ENCODE results near the gene KCNJ16.

Gene KCNJ16

DNA sequence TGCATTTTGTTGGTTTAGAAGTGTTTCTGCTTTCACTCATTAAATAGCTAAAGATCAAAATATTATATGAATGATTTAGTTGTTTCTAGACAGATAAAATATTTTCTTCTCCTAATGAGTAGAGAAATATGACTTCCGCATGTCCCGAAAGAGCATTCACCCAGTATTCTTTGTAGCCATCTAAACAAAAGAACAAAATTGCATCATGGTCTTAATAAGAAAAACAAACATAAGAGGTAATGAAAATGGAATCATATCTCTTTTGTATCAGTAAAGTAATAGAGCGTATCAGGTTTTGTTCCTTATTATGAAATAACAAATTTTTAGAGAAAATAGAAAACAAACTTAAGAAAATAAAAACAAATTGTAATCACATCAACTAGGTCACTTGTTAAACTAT lies 78.2 kb downstream of the KCNJ16 start:
- H3K36me3 Mint-ChIP-seq (ENCODE audit: low read depth), result no peaks in the 10 kb centered on the region
- H3K4me1 Mint-ChIP-seq (ENCODE audit: low read depth), result no peaks in the 10 kb centered on the region
- H3K9me3 Mint-ChIP-seq, result no peaks in the 10 kb centered on the region
- peaks cover 10% of the 10 kb centered on the region for H3K27me3 Mint-ChIP-seq
- H3K27ac Mint-ChIP-seq, result no peak overlapping the region
- no peak overlapping the region for H3K4me3 Mint-ChIP-seq

DNA sequence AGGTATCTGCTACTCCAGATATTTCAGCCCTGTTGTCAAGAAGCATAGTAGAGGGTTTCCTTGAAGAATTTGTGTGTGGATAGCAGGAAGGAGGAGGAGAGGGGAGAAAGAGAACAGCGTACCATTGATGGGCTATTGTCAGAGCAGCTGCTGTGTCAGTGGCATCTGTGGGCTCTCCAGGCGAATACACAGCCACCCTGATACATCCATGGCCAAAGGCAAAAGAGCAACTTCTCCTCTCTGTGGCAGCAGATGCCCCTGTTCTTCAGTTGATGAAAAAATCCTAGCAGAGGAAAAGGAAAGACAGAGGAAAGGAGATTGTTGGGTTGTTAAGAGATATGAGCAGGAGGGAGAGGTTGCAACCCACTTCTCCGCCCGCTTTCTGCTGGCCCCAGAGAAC lies 82.1 kb downstream of the KCNJ16 start:
- no peak overlapping the region for H3K27ac Mint-ChIP-seq
- H3K36me3 Mint-ChIP-seq (ENCODE audit: low read depth), result no peaks in the 10 kb centered on the region
- H3K9me3 Mint-ChIP-seq, result no peaks in the 10 kb centered on the region
- no peaks in the 10 kb centered on the region for H3K4me1 Mint-ChIP-seq (ENCODE audit: low read depth)
- H3K4me3 Mint-ChIP-seq, result no peak overlapping the region
- H3K27me3 Mint-ChIP-seq, result peaks cover 14% of the 10 kb centered on the region

DNA sequence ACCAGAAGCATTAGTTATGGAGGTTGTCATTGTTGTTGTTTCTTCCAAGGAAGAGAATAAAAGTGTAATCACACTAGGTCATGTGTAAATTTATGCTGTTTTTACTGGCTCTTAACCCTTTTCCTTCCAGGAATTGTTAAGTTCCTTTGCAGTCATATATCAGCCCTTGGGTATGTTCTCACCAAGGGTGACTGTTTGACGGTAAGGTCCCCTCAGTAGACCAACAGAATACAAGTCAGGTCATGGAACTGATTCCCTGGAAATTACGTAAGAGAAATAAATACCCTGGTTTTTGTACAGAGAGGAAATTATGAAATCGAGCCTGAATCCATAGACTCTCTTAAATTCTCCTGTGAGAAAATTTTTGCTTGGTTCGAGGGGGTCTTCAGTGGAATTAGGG lies 83.2 kb downstream of the KCNJ16 start:
- no peaks in the 10 kb centered on the region for H3K9me3 Mint-ChIP-seq
- H3K4me1 Mint-ChIP-seq (ENCODE audit: low read depth), result no peaks in the 10 kb centered on the region
- no peaks in the 10 kb centered on the region for H3K36me3 Mint-ChIP-seq (ENCODE audit: low read depth)
- H3K4me3 Mint-ChIP-seq, result no peak overlapping the region
- no peak overlapping the region for H3K27ac Mint-ChIP-seq
- H3K27me3 Mint-ChIP-seq, result peaks cover 13% of the 10 kb centered on the region

DNA sequence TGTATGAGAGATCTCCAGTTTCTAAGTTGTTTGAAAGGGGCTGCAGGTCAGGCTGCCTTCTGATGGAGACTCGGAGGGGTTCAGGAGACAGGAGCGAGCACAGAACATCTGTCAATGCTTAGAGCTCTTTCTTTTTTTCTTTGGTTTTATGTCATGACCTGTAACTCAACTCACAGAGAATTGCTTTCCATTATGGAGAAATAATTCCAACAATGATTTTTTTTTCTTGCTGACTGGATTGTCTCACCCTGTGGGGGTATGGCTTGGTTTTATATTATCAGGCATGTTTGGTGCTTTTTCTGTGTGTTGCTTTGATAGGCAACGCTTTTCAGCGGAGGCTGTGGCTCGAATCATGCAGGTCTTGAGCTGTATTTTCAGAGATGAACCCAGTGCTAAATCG lies 83.6 kb downstream of the KCNJ16 start:
- no peaks in the 10 kb centered on the region for H3K9me3 Mint-ChIP-seq
- H3K4me1 Mint-ChIP-seq (ENCODE audit: low read depth), result no peaks in the 10 kb centered on the region
- no peak overlapping the region for H3K4me3 Mint-ChIP-seq
- no peaks in the 10 kb centered on the region for H3K36me3 Mint-ChIP-seq (ENCODE audit: low read depth)
- no peak overlapping the region for H3K27ac Mint-ChIP-seq
- peaks cover 11% of the 10 kb centered on the region for H3K27me3 Mint-ChIP-seq

DNA sequence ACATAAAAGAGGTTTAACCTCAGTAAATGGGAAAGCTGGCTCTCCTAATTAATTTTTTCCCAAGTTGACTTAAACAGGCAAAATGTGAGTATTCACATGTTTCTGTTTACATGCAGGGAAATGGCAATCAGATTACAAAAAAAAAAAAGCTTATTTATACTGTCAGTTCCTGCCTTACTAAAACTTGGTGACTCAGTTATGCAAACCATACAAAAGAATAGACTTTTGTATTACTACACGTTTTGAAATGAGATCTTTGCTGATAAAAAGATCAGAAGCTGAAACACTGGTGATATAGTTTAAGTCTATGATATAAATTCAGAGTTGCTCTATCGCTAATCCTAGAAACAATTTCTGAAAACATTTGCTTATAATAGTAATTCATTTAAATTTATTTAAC lies 85.0 kb downstream of the KCNJ16 start:
- peaks cover 18% of the 10 kb centered on the region for H3K27me3 Mint-ChIP-seq

DNA sequence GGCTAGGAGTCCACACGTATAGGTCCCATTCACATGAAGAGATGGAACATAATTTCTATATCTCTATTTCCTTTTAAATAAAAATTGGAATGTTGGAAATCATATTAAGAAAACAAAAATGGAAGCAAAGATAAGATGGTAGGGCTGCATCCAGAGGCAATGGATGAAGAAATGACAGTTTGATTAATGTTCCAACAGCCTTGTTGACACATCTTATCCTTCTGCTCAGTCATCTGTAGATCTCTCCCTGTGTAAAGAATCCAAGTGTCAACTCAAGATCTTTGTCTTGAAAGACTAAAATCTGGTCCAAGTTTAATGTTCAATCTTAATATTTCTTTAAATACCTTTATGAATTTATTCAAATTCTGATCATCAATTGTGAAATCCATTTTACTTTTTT lies 86.5 kb downstream of the KCNJ16 start:
- no peaks in the 10 kb centered on the region for H3K4me1 Mint-ChIP-seq (ENCODE audit: low read depth)
- no peak overlapping the region for H3K4me3 Mint-ChIP-seq
- H3K9me3 Mint-ChIP-seq, result no peaks in the 10 kb centered on the region
- no peak overlapping the region for H3K27ac Mint-ChIP-seq
- no peaks in the 10 kb centered on the region for H3K36me3 Mint-ChIP-seq (ENCODE audit: low read depth)
- peaks cover 29% of the 10 kb centered on the region for H3K27me3 Mint-ChIP-seq

More for the DNA sequence above, 85.0 kb downstream of the KCNJ16 start:
- Mint-ChIP-seq H3K36me3 (ENCODE audit: low read depth) (no peaks in the 10 kb centered on the region), H3K27ac (no peak overlapping the region), H3K4me3 (no peak overlapping the region), H3K9me3 (no peaks in the 10 kb centered on the region), H3K4me1 (ENCODE audit: low read depth) (no peaks in the 10 kb centered on the region)

DNA sequence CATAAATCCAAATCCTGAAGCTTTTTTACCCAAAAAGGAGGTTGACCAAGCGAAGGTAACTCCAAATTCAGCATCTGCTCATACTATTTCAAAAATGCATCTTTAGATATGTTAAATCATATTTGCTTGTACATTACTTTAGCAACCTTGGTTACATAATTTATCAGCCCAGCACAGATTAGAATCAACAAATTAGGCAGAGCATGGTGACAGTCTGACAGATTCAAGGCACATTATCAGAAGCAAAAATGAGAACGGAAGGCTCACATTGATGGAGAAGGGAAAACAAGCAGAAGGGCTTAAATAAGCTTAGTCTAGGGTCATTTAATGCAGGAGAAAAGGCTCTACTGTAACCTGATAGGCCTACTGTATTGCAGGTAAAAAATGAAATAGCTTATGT lies 90.4 kb downstream of the KCNJ16 start:
- Mint-ChIP-seq H3K9me3 (no peaks in the 10 kb centered on the region), H3K36me3 (ENCODE audit: low read depth) (no peaks in the 10 kb centered on the region)

DNA sequence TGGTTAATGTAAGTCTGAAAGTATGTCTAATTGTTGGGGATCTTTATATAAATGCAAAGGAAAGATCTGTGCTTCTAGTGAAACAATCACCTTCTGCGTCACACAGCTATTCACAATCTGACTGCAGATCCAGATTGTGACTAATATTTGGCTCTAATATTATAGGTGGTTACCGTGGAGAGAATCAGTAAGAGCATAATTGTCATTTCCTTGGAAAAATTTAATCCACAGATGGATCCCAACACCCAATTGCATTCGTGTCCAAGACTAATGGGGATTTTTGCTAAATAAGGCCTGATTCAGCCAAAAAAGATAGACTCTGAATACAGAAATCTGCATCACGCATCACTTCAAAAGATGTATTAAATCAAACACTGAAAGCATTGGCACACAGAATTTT lies 91.6 kb downstream of the KCNJ16 start:
- H3K4me1 Mint-ChIP-seq (ENCODE audit: low read depth), result peaks cover 17% of the 10 kb centered on the region
- no peak overlapping the region for H3K27ac Mint-ChIP-seq
- H3K9me3 Mint-ChIP-seq, result no peaks in the 10 kb centered on the region
- H3K36me3 Mint-ChIP-seq (ENCODE audit: low read depth), result no peaks in the 10 kb centered on the region
- no peak overlapping the region for H3K4me3 Mint-ChIP-seq
- H3K27me3 Mint-ChIP-seq, result peaks cover 61% of the 10 kb centered on the region

More for the DNA sequence above, 90.4 kb downstream of the KCNJ16 start:
- no peak overlapping the region for H3K27ac Mint-ChIP-seq
- H3K27me3 Mint-ChIP-seq, result peaks cover 50% of the 10 kb centered on the region
- no peak overlapping the region for H3K4me3 Mint-ChIP-seq
- H3K4me1 Mint-ChIP-seq (ENCODE audit: low read depth), result peaks cover 17% of the 10 kb centered on the region

DNA sequence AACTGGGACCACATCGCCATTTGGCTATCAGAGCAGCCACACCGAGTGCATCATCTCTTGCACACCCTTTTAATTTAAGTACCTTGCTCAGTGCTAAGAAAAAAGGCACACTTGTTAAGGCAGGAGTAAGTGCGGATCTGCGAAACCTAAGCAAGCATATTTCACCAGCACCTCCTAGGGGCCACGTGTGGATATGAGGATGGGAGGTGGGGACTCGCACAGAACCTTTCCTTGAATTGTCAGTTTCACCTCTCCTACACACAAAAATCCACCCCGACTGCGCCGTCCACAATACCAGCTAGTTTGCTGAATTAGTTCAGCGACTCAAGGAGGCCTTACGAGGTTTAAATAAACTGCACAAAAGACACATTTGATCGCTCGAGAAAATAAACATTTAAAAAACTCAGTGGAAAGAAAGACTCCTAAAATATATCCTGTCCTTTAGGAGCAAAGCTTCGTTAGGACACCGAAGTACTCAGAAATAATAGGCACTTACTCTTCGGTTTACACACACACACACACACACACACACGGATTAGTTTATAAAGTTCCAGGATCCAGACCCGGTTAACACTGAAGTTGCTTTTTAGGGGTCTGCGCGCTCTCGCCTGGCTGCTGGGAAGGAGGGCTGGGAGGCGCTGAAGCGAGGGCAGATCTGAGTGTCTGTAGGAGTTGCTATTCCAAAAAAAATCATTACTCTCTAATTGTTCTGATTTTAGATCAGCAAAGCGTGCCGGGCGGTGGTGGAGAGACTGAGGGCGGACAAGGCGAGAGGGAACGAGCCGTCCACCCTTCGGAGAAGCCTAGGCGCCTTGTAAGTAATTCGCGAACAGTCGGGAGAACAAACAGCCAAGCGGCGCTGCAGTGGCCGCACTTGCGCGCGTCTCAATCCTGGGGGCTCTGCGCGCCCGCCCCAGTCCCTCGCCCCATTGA lies 93.3 kb downstream of the KCNJ16 start:
- Mint-ChIP-seq H3K27me3 (peaks cover 67% of the 10 kb centered on the region), H3K4me3 (peak overlapping the region; percentile 75), H3K27ac (no peak overlapping the region), H3K36me3 (ENCODE audit: low read depth) (no peaks in the 10 kb centered on the region), H3K9me3 (no peaks in the 10 kb centered on the region), H3K4me1 (ENCODE audit: low read depth) (peaks cover 17% of the 10 kb centered on the region)

DNA sequence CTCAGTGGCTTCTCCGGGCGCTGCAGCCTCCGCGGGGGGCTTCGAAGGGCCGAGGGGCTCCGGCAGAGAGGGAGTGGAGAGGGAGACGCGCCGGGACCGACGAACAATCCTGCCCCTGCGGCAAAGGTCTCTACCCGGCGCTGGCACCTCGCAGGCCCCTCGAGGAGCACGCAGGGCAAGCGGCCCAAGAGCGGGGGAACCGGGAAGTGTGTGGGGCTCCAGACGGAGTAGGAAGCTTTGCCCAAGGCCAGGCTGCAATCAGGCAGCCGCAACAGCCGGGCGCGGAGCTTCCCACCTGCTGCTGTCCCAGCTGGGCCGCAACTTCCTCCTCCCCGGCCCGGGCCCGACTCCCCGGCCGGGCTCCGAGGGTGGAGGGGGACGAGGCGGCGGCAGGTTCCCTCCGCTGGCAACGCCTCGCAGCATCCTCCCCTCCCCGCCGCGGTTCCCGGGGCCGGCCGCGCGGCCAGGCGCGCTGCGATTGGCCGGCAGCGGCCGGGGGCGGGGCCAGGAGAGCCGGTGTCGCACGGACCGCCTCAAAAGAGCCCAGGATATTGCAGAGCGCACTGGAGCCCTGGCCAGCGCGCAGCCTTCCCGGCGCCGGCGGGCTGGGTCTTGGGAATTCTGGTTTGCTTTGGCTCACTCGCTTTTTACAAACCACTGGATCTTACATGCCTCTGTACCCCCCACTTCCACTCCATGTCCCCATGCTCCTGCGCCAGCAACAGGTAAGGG lies 94.1 kb downstream of the KCNJ16 start, which contains the start of gene KCNJ2:
TSS of gene KCNJ2 (plus strand) at position 556 of the 732 bp plus-strand sequence. CDS start 5,508 bp downstream, outside the sequence.
- H3K27me3 Mint-ChIP-seq, result peaks cover 68% of the 10 kb centered on the region
- peaks cover 17% of the 10 kb centered on the region for H3K4me1 Mint-ChIP-seq (ENCODE audit: low read depth)
- H3K4me3 Mint-ChIP-seq, result peak within 1 kb of the TSS; percentile 75
- H3K36me3 Mint-ChIP-seq (ENCODE audit: low read depth), result no peaks in the 10 kb centered on the region
- H3K27ac Mint-ChIP-seq, result no peak within 1 kb of the TSS
- H3K9me3 Mint-ChIP-seq, result no peaks in the 10 kb centered on the region

DNA sequence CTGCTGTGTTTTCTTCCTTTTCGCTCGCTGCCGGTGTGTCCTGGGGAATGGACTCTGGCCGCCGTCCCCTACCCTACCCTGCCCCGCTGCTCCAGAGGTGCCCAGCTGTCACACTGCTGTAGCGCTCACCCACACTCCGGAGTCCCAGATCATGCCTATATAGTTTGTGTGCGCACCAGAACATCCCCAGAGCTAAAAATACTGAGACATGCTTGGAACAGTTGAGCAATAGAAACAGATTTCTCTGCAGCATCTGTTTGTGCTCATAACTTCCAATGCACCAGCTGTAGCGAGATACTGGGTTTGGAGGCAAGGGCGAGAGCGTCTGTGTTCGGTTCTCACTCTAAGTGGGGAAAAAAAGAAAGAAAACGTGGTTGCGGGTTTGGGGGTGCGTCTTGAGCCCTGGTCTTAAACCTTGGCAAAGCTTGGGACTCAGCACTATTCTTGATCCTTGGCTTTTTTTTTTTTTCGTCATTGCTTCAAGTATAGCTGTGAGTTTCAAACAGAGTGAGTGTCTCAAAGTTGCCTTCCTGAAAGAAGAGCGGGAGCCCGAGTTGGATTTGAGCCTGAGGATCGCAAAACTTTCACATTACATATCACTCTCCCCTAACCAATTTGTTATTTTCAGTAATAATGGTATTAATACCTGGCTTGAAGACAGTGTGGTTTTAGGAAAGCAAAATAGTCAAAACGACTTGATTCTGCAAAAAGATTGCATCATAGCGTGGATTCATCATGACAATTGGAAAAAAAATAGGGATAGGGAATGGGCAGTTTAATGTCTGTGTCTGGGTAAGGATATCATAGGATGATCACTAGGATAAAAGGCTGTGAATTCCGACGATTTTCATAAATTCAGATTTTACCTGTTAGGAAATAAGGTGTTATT lies 94.9 kb downstream of the KCNJ16 start:
- Mint-ChIP-seq H3K27me3 (peaks cover 64% of the 10 kb centered on the region), H3K36me3 (ENCODE audit: low read depth) (no peaks in the 10 kb centered on the region), H3K4me1 (ENCODE audit: low read depth) (peaks cover 17% of the 10 kb centered on the region), H3K9me3 (no peaks in the 10 kb centered on the region), H3K27ac (no peak overlapping the region), H3K4me3 (peak overlapping the region; percentile 67)

DNA sequence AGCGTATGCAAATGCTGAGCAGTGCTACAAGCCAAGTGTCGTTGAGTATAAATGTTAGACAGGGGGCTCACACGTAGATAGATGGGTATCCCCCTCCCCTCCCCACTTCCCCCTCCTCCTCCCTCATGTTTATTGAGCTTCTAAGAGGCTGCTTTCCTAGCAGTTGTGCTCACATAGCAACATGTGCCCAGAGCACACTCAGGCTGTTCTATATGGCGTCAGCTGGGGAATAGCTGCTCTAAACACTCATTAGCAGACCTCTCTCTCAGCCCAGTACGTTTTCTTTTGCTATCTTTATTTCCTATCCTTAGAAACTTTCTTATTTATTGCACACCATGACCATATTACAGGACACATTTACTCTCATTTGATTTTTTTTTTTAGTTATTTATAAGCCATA lies 96.1 kb downstream of the KCNJ16 start:
- Mint-ChIP-seq H3K4me1 (ENCODE audit: low read depth) (peaks cover 17% of the 10 kb centered on the region), H3K9me3 (no peaks in the 10 kb centered on the region), H3K27me3 (peaks cover 60% of the 10 kb centered on the region), H3K27ac (no peak overlapping the region), H3K4me3 (no peak overlapping the region), H3K36me3 (ENCODE audit: low read depth) (no peaks in the 10 kb centered on the region)

DNA sequence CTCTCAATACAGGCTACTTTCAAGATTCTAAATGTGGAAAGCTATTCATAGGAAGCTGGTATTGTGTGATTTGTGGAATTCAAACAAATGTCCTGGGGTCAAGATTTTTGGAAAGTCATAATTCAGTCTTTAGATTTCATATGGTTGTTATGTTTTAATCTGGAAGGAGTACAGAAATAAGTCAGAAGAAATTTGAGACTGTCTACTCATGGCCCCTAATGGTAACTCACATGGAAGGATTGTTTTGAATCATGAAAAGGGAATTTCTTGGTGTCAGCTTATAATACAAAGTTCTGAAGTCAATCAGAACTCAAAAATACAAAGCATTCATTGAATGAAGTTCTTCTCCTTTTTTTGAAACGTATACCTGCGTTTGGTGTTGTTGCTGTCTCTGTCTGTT lies 97.4 kb downstream of the KCNJ16 start:
- H3K4me3 Mint-ChIP-seq, result no peak overlapping the region
- H3K36me3 Mint-ChIP-seq (ENCODE audit: low read depth), result no peaks in the 10 kb centered on the region
- H3K27ac Mint-ChIP-seq, result no peak overlapping the region
- H3K9me3 Mint-ChIP-seq, result no peaks in the 10 kb centered on the region
- peaks cover 17% of the 10 kb centered on the region for H3K4me1 Mint-ChIP-seq (ENCODE audit: low read depth)
- H3K27me3 Mint-ChIP-seq, result peaks cover 47% of the 10 kb centered on the region

DNA sequence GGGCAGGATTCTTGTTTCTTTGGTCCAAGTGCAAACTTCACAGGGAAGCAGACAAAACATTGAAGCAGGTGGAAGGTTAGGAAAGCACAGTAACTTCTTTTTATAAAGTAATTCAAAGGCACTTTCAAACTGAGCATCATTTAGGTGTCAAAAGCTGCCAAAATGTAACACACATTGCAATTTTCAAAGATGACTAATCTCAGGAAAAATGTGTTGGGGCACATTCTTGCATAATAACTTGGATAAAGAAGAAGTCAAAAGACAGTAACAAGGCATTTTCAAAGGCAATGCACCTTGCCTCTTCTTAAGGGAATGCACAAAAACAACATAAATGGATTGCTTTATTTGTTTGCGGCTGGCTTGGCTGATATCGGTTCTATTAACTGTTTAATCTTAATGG lies 97.9 kb downstream of the KCNJ16 start:
- H3K27ac Mint-ChIP-seq, result no peak overlapping the region
- no peaks in the 10 kb centered on the region for H3K36me3 Mint-ChIP-seq (ENCODE audit: low read depth)
- no peak overlapping the region for H3K4me3 Mint-ChIP-seq
- H3K9me3 Mint-ChIP-seq, result no peaks in the 10 kb centered on the region
- peaks cover 42% of the 10 kb centered on the region for H3K27me3 Mint-ChIP-seq
- peaks cover 16% of the 10 kb centered on the region for H3K4me1 Mint-ChIP-seq (ENCODE audit: low read depth)

All from stimulated activated naive CD8-positive, alpha-beta T cell treated with anti-CD3 and anti-CD28 coated beads, Interleukin-15, Interleukin-2, amounts not matched to agents 100 ng/mL and 50 ng/mL, for 24 hours (primary cell).